GM23338 (cell line): ENCODE results near the gene NCAPH2. TPM values are rescaled to one million over a fixed set of nuclear protein-coding genes. Genes with fewer than 3 reads are reported as not detected.
"Not testable (repeated sequence)": the region's sequence is repeated elsewhere in the genome, so short reads cannot be mapped to it uniquely, and the experiment has no call there.

Source experiments
- ATAC-seq: fragments of 200-7000 bp; cut with Tn5 transposase; 3 replicates; pipeline ENCODE4 v1.9.1; 2020
- DNase-seq: peaks from one replicate; pipeline ENCODE4 v3.0.0-alpha.2; 2015; ENCODE audit warnings: low spot score
- H2AFZ ChIP-seq: fragments of 200-600 bp; sonication (generic); 2 replicates; pipeline ENCODE4 v1.8.0; 2016; ENCODE audit warnings: antibody characterized with exemption, mild to moderate bottlenecking, moderate library complexity
- H3F3A ChIP-seq: fragments of 200-600 bp; sonication (generic); replicated peaks from 2 replicates; pipeline ENCODE4 v1.8.0; 2017; ENCODE audit warnings: antibody characterized with exemption, mixed run types, low read depth
- H3K27ac ChIP-seq: fragments of 200-600 bp; sonication (generic); 2 replicates; pipeline ENCODE4 v1.6.1; 2016; ENCODE audit warnings: low read depth
- H3K27me3 ChIP-seq: fragments of 200-600 bp; sonication (generic); 2 replicates; pipeline ENCODE4 v1.8.0; 2016; ENCODE audit warnings: mild to moderate bottlenecking, mixed run types, moderate library complexity; ENCODE audit not compliant: insufficient read depth
- H3K36me3 ChIP-seq: fragments of 200-600 bp; sonication (generic); 2 replicates; pipeline ENCODE4 v1.8.0; 2016; ENCODE audit warnings: mild to moderate bottlenecking; ENCODE audit not compliant: insufficient read depth
- H3K4me1 ChIP-seq: fragments of 200-600 bp; sonication (generic); 2 replicates; pipeline ENCODE4 v1.8.0; 2016; ENCODE audit warnings: mild to moderate bottlenecking, moderate library complexity; ENCODE audit not compliant: insufficient read depth
- H3K4me2 ChIP-seq: fragments of 200-600 bp; sonication (generic); 2 replicates; pipeline ENCODE4 v1.7.1; 2017; ENCODE audit warnings: mixed run types
- H3K4me3 ChIP-seq: fragments of 200-600 bp; sonication (generic); 2 replicates; pipeline ENCODE4 v1.6.1; 2016; ENCODE audit warnings: mixed run types
- H3K79me2 ChIP-seq: fragments of 200-600 bp; sonication (generic); replicated peaks from 2 replicates; pipeline ENCODE4 v1.8.0; 2017; ENCODE audit warnings: mild to moderate bottlenecking; ENCODE audit not compliant: insufficient read depth
- H3K9me2 ChIP-seq: fragments of 200-600 bp; sonication (generic); 2 replicates; pipeline ENCODE4 v1.8.0; 2017; ENCODE audit not compliant: insufficient read depth
- H4K20me1 ChIP-seq: fragments of 200-600 bp; sonication (generic); replicated peaks from 2 replicates; pipeline ENCODE4 v1.8.0; 2017; ENCODE audit warnings: mild to moderate bottlenecking; ENCODE audit not compliant: insufficient read depth
- H3K27ac Mint-ChIP-seq: 2 replicates; pipeline ENCODE4 v1.8.0; 2020; ENCODE audit warnings: inconsistent platforms, mild to moderate bottlenecking, moderate library complexity, mixed read lengths
- H3K27me3 Mint-ChIP-seq: 3 replicates; pipeline ENCODE4 v1.8.0; 2022; ENCODE audit warnings: low read depth, mild to moderate bottlenecking, moderate library complexity, mixed read lengths, inconsistent platforms; ENCODE audit not compliant: insufficient read depth, poor library complexity
- H3K36me3 Mint-ChIP-seq: 3 replicates; pipeline ENCODE4 v1.8.0; 2021; ENCODE audit warnings: low read depth, mild to moderate bottlenecking, inconsistent platforms, moderate library complexity, mixed read lengths
- H3K4me1 Mint-ChIP-seq: 3 replicates; pipeline ENCODE4 v1.8.0; 2020; ENCODE audit warnings: mild to moderate bottlenecking, inconsistent platforms, mixed read lengths
- H3K4me3 Mint-ChIP-seq: 3 replicates; pipeline ENCODE4 v1.8.0; 2021; ENCODE audit warnings: moderate library complexity, mild to moderate bottlenecking, inconsistent platforms, mixed read lengths
- H3K9me3 Mint-ChIP-seq: 3 replicates; pipeline ENCODE4 v1.8.0; 2020; ENCODE audit warnings: moderate library complexity, mild to moderate bottlenecking, inconsistent platforms, mixed read lengths
- CREB1 ChIP-seq: fragments of 250-450 bp; sonication (Bioruptor Pico); IDR thresholded peaks from 2 replicates; pipeline ENCODE4 v1.5.0; 2020; ENCODE audit warnings: low read depth, mild to moderate bottlenecking, moderate library complexity
- EZH2phosphoT487 ChIP-seq: fragments of 200-600 bp; sonication (generic); IDR thresholded peaks from one replicate; pipeline ENCODE4 v1.8.1; 2018; ENCODE audit warnings: antibody characterized with exemption; ENCODE audit not compliant: unreplicated experiment
- JUNB ChIP-seq: IDR thresholded peaks from one replicate; pipeline ENCODE4 v1.6.1; 2016; ENCODE audit warnings: antibody characterized with exemption; ENCODE audit not compliant: unreplicated experiment
- STAT1 ChIP-seq: IDR thresholded peaks from one replicate; pipeline ENCODE4 v1.6.1; 2016; ENCODE audit warnings: antibody characterized with exemption; ENCODE audit not compliant: unreplicated experiment
- ZNF114 ChIP-seq: fragments of 250-450 bp; sonication (Bioruptor Pico); IDR thresholded peaks from 2 replicates; pipeline ENCODE4 v1.5.0; 2020; ENCODE audit warnings: mild to moderate bottlenecking, moderate library complexity
- ZNF331 ChIP-seq: fragments of 250-450 bp; sonication (Bioruptor Pico); IDR thresholded peaks from 2 replicates; pipeline ENCODE4 v1.5.0; 2020; ENCODE audit warnings: low read depth, mild to moderate bottlenecking, moderate library complexity
- polyA plus RNA-seq: library from polyadenylated mRNA; unstranded; fragments of >200 nt; fragmentation: Nextera tagmentation; extraction: Ambion mirVana; gene quantifications from 2 replicates; pipeline ENCODE4 v1.2.1, GENCODE V29; 2016
- total RNA-seq: library from RNA; depleted of rRNA; stranded (reverse); fragments of >200 nt; shearing (Covaris generic); gene quantifications from 2 replicates; pipeline ENCODE4 v1.2.3, GENCODE V29; 2014
- TF ChIP-seq, protein P1 (sequence below): fragments of 250-450 bp; sonication (Bioruptor Pico); IDR thresholded peaks from 2 replicates; pipeline ENCODE4 v1.5.0; 2020; ENCODE audit warnings: mild to moderate bottlenecking, moderate library complexity
- TF ChIP-seq, protein P2 (sequence below), 2 experiments: fragments of 200-600 bp in 1 of 2; sonication (generic) in 1 of 2; conservative IDR thresholded peaks; 2 replicates each; pipeline versions ENCODE4 v1.5.1 to v1.6.1; 2016 to 2017; ENCODE audit warnings: antibody characterized with exemption in 2 of 2, low read depth in 2 of 2, mild to moderate bottlenecking in 2 of 2, moderate library complexity in 1 of 2

The NCAPH2 gene
- total and polyA plus RNA-seq, 2 experiments from 2014 or later, result 52.2 to 76.1 TPM

DNA sequence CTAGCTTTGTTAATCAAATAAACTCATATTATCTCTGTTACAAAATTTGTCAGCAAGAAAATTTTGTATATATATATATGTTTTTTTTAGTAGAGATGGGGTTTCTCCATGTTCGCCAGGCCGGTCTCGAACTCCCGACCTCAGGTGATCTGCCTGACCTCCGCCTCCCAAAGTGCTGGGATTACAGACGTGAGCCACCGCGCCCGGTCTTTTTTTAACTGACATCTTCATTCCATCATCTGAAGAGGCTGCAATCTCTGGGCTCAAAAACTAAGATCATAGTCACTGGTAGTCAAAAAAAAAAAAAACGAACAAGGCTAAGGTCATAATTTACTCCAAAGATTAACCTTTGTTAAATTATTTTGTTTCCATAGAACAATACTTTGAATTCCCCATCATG, 32.4 kb downstream of the NCAPH2 start:
- peaks cover 19% of the 10 kb centered on the region for H3K27me3 ChIP-seq
- no peak overlapping the region for H3K27ac ChIP-seq
- DNase-seq (no peak), ATAC-seq (no peak)
- no peaks in the 10 kb centered on the region for H3K79me2 ChIP-seq
- Mint-ChIP-seq H3K9me3 (no peaks in the 10 kb centered on the region), H3K4me1 (no peaks in the 10 kb centered on the region), H3K36me3 (no peaks in the 10 kb centered on the region), H3K27me3 (peaks cover 24% of the 10 kb centered on the region), H3K27ac (no peak overlapping the region), H3K4me3 (no peak overlapping the region)
- no peak for TF ChIP-seq JUNB
- TF ChIP-seq ZNF114 (CRISPR knock-in tag), result no peak
- no peak overlapping the region for H2AFZ ChIP-seq
- H3F3A ChIP-seq, result peaks cover 7% of the 10 kb centered on the region; the same call in 1 of the 2 replicates
- H3K4me3 ChIP-seq, result no peak overlapping the region
- no peak overlapping the region for H3K4me2 ChIP-seq
- H3K4me1 ChIP-seq, result no peaks in the 10 kb centered on the region; the same call in 1 of the 2 replicates
- no peaks in the 10 kb centered on the region for H3K9me2 ChIP-seq
- H3K36me3 ChIP-seq, result no peaks in the 10 kb centered on the region
- H4K20me1 ChIP-seq, result no peaks in the 10 kb centered on the region

DNA sequence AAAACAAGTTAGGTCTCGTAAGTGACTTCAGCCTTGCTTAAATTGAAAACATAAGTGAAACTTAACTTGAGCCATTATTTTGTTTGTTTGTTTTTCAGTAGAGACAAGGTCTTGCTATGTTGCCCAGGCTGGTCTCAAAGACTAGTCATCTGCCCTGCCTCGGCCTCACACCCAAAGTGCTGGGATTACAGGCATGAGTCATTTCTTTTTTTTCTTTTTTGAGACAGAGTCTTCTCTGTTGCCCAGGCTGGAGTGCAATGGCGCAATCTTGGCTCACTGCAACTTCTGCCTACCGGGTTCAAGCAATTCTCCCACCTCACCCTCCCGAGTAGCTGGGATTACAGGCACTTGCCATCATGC, 33.6 kb downstream of the NCAPH2 start:
- H3K36me3 ChIP-seq, H3K4me3 ChIP-seq, H3K27ac Mint-ChIP-seq, DNase-seq, H3K4me3 Mint-ChIP-seq, H2AFZ ChIP-seq, H3F3A ChIP-seq, H3K9me2 ChIP-seq, H4K20me1 ChIP-seq, H3K79me2 ChIP-seq, H3K4me2 ChIP-seq, H3K27ac ChIP-seq, H3K4me1 Mint-ChIP-seq, H3K4me1 ChIP-seq, ATAC-seq, H3K36me3 Mint-ChIP-seq, H3K9me3 Mint-ChIP-seq: not testable (repeated sequence)
- H3K27me3 Mint-ChIP-seq, result peaks cover 30% of the 10 kb centered on the region
- H3K27me3 ChIP-seq, result peaks cover 21% of the 10 kb centered on the region

- no peaks in the 10 kb centered on the region; the same call in 1 of the 2 replicates for H3K4me1 ChIP-seq
- DNase-seq (no peak), ATAC-seq (no peak)
- H3K27me3 ChIP-seq, result peaks cover 25% of the 10 kb centered on the region
- H3K4me2 ChIP-seq, result no peak overlapping the region
- Mint-ChIP-seq H3K36me3 (no peaks in the 10 kb centered on the region), H3K27me3 (peaks cover 28% of the 10 kb centered on the region), H3K27ac (no peak overlapping the region), H3K4me3 (no peak overlapping the region), H3K9me3 (no peaks in the 10 kb centered on the region), H3K4me1 (no peaks in the 10 kb centered on the region)
- H3K79me2 ChIP-seq, result no peaks in the 10 kb centered on the region
- no peak overlapping the region for H2AFZ ChIP-seq
- H3F3A ChIP-seq, result peaks cover 7% of the 10 kb centered on the region; the same call in 1 of the 2 replicates
- no peak overlapping the region for H3K27ac ChIP-seq
- H4K20me1 ChIP-seq, result no peaks in the 10 kb centered on the region
- no peaks in the 10 kb centered on the region for H3K9me2 ChIP-seq
- H3K36me3 ChIP-seq, result no peaks in the 10 kb centered on the region
- H3K4me3 ChIP-seq, result no peak overlapping the region
- TF ChIP-seq JUNB (no peak), CREB1 (CRISPR knock-in tag) (no peak), EZH2phosphoT487 (no peak), ZNF331 (CRISPR knock-in tag) (no peak), STAT1 (no peak)
- TF ChIP-seq, protein P1, sequence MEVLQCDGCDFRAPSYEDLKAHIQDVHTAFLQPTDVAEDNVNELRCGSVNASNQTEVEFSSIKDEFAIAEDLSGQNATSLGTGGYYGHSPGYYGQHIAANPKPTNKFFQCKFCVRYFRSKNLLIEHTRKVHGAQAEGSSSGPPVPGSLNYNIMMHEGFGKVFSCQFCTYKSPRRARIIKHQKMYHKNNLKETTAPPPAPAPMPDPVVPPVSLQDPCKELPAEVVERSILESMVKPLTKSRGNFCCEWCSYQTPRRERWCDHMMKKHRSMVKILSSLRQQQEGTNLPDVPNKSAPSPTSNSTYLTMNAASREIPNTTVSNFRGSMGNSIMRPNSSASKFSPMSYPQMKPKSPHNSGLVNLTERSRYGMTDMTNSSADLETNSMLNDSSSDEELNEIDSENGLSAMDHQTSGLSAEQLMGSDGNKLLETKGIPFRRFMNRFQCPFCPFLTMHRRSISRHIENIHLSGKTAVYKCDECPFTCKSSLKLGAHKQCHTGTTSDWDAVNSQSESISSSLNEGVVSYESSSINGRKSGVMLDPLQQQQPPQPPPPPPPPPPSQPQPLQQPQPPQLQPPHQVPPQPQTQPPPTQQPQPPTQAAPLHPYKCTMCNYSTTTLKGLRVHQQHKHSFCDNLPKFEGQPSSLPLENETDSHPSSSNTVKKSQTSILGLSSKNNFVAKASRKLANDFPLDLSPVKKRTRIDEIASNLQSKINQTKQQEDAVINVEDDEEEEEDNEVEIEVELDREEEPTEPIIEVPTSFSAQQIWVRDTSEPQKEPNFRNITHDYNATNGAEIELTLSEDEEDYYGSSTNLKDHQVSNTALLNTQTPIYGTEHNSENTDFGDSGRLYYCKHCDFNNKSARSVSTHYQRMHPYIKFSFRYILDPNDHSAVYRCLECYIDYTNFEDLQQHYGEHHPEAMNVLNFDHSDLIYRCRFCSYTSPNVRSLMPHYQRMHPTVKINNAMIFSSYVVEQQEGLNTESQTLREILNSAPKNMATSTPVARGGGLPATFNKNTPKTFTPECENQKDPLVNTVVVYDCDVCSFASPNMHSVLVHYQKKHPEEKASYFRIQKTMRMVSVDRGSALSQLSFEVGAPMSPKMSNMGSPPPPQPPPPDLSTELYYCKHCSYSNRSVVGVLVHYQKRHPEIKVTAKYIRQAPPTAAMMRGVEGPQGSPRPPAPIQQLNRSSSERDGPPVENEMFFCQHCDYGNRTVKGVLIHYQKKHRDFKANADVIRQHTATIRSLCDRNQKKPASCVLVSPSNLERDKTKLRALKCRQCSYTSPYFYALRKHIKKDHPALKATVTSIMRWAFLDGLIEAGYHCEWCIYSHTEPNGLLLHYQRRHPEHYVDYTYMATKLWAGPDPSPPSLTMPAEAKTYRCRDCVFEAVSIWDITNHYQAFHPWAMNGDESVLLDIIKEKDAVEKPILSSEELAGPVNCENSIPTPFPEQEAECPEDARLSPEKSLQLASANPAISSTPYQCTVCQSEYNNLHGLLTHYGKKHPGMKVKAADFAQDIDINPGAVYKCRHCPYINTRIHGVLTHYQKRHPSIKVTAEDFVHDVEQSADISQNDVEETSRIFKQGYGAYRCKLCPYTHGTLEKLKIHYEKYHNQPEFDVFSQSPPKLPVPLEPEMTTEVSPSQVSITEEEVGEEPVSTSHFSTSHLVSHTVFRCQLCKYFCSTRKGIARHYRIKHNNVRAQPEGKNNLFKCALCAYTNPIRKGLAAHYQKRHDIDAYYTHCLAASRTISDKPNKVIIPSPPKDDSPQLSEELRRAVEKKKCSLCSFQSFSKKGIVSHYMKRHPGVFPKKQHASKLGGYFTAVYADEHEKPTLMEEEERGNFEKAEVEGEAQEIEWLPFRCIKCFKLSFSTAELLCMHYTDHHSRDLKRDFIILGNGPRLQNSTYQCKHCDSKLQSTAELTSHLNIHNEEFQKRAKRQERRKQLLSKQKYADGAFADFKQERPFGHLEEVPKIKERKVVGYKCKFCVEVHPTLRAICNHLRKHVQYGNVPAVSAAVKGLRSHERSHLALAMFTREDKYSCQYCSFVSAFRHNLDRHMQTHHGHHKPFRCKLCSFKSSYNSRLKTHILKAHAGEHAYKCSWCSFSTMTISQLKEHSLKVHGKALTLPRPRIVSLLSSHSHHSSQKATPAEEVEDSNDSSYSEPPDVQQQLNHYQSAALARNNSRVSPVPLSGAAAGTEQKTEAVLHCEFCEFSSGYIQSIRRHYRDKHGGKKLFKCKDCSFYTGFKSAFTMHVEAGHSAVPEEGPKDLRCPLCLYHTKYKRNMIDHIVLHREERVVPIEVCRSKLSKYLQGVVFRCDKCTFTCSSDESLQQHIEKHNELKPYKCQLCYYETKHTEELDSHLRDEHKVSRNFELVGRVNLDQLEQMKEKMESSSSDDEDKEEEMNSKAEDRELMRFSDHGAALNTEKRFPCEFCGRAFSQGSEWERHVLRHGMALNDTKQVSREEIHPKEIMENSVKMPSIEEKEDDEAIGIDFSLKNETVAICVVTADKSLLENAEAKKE (CRISPR knock-in tag), result no peak
- TF ChIP-seq, protein P2, sequence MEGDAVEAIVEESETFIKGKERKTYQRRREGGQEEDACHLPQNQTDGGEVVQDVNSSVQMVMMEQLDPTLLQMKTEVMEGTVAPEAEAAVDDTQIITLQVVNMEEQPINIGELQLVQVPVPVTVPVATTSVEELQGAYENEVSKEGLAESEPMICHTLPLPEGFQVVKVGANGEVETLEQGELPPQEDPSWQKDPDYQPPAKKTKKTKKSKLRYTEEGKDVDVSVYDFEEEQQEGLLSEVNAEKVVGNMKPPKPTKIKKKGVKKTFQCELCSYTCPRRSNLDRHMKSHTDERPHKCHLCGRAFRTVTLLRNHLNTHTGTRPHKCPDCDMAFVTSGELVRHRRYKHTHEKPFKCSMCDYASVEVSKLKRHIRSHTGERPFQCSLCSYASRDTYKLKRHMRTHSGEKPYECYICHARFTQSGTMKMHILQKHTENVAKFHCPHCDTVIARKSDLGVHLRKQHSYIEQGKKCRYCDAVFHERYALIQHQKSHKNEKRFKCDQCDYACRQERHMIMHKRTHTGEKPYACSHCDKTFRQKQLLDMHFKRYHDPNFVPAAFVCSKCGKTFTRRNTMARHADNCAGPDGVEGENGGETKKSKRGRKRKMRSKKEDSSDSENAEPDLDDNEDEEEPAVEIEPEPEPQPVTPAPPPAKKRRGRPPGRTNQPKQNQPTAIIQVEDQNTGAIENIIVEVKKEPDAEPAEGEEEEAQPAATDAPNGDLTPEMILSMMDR (conservative IDR thresholded peaks at IDR 0.05; ENCODE audit: low read depth in 2 of 2), result no peak
Observed at GRCh38 chr22:50542416-50542927, 34.4 kb downstream of the NCAPH2 start.
